Mesenchymal stem cell (in vitro differentiated cells and primary cell): ENCODE measurements around the gene FOXJ3.
A peak's percentile ranks its signal among the peaks of the same experiment; 100 is the strongest.

Source experiments
- DNase-seq: peaks from one replicate; pipeline ENCODE4 v3.0.0-alpha.2; 2013
- H2AFZ ChIP-seq: one replicate; pipeline ENCODE4 v1.6.1; 2013; ENCODE audit warnings: low read depth, mild to moderate bottlenecking, control low read depth, inconsistent platforms, low read length, moderate library complexity
- H2AK5ac ChIP-seq: 2 replicates; pipeline ENCODE4 v1.6.1; 2013; ENCODE audit warnings: low read length, moderate library complexity, mild to moderate bottlenecking, inconsistent platforms; ENCODE audit not compliant: severe bottlenecking
- H2BK120ac ChIP-seq: one replicate; pipeline ENCODE4 v1.6.1; 2013; ENCODE audit warnings: low read depth, mild to moderate bottlenecking, inconsistent platforms, low read length, moderate library complexity
- H2BK12ac ChIP-seq, 2 experiments: one replicate each; pipeline ENCODE4 v1.6.1; 2013; ENCODE audit warnings: inconsistent platforms in 2 of 2, low read length in 2 of 2, mild to moderate bottlenecking in 2 of 2, moderate library complexity in 2 of 2, control low read depth in 1 of 2
- H2BK15ac ChIP-seq: one replicate; pipeline ENCODE4 v1.6.1; 2013; ENCODE audit warnings: mild to moderate bottlenecking, low read depth, inconsistent platforms; ENCODE audit not compliant: poor library complexity, severe bottlenecking
- H2BK5ac ChIP-seq: 2 replicates; pipeline ENCODE4 v1.6.1; 2013; ENCODE audit warnings: low read depth, mild to moderate bottlenecking, low read length, control low read depth, inconsistent platforms; ENCODE audit not compliant: poor library complexity, severe bottlenecking
- H3K14ac ChIP-seq, 2 experiments: one replicate each; pipeline ENCODE4 v1.6.1; 2013; ENCODE audit warnings: inconsistent platforms in 2 of 2, low read length in 2 of 2, control low read depth in 1 of 2, mild to moderate bottlenecking in 1 of 2, moderate library complexity in 1 of 2
- H3K18ac ChIP-seq, 2 experiments: one replicate each; pipeline ENCODE4 v1.6.1; 2013; ENCODE audit warnings: inconsistent platforms in 2 of 2, low read length in 2 of 2, control low read depth in 1 of 2, low read depth in 1 of 2, mild to moderate bottlenecking in 1 of 2
- H3K23ac ChIP-seq, 2 experiments: one replicate each; pipeline ENCODE4 v1.6.1; 2013; ENCODE audit warnings: inconsistent platforms in 2 of 2, low read length in 2 of 2, mild to moderate bottlenecking in 2 of 2, moderate library complexity in 2 of 2, control low read depth in 1 of 2
- H3K27ac ChIP-seq: 2 replicates; pipeline ENCODE4 v1.5.1; 2013; ENCODE audit warnings: mild to moderate bottlenecking, moderate library complexity, low read length, control low read depth, inconsistent platforms; ENCODE audit not compliant: poor library complexity, severe bottlenecking
- H3K27me3 ChIP-seq, 2 experiments: 2 replicates each; pipeline versions ENCODE4 v1.6.1 to v1.7.0; 2013; ENCODE audit warnings: low read length in 2 of 2, mild to moderate bottlenecking in 2 of 2, moderate library complexity in 2 of 2, control low read depth in 1 of 2, inconsistent platforms in 1 of 2; ENCODE audit not compliant: control insufficient read depth in 1 of 2, insufficient read depth in 1 of 2
- H3K36me3 ChIP-seq, 2 experiments: 2 replicates each; pipeline versions ENCODE4 v1.6.1 to v1.7.0; 2013; ENCODE audit warnings: low read length in 2 of 2, control low read depth in 1 of 2, inconsistent platforms in 1 of 2, low read depth in 1 of 2, mild to moderate bottlenecking in 1 of 2; ENCODE audit not compliant: insufficient read depth in 2 of 2, control insufficient read depth in 1 of 2
- H3K4ac ChIP-seq, 2 experiments: one replicate each; pipeline ENCODE4 v1.6.1; 2013; ENCODE audit warnings: inconsistent platforms in 2 of 2, low read length in 2 of 2, mild to moderate bottlenecking in 2 of 2, moderate library complexity in 2 of 2, control low read depth in 1 of 2, low read depth in 1 of 2
- H3K4me1 ChIP-seq: 2 replicates; pipeline ENCODE4 v1.6.1; 2013; ENCODE audit warnings: low read depth, low read length, control low read depth; ENCODE audit not compliant: control insufficient read depth, insufficient read depth
- H3K4me2 ChIP-seq: 2 replicates; pipeline ENCODE4 v1.6.1; 2013; ENCODE audit warnings: low read length, mild to moderate bottlenecking, inconsistent platforms; ENCODE audit not compliant: poor library complexity, severe bottlenecking
- H3K4me3 ChIP-seq, 2 experiments: 2 replicates each; pipeline versions ENCODE4 v1.5.1 to v1.7.0; 2013; ENCODE audit warnings: low read length in 2 of 2, mild to moderate bottlenecking in 2 of 2, control low read depth in 1 of 2, low read depth in 1 of 2; ENCODE audit not compliant: insufficient read depth in 1 of 2
- H3K79me1 ChIP-seq: replicated peaks from 2 replicates; pipeline ENCODE4 v1.6.1; 2013; ENCODE audit warnings: mild to moderate bottlenecking, control low read depth, low read length, inconsistent platforms; ENCODE audit not compliant: poor library complexity, severe bottlenecking
- H3K9ac ChIP-seq: 2 replicates; pipeline ENCODE4 v1.7.0; 2013; ENCODE audit warnings: mild to moderate bottlenecking, low read length, moderate library complexity
- H3K9me3 ChIP-seq: 2 replicates; pipeline ENCODE4 v1.7.0; 2013; ENCODE audit warnings: mild to moderate bottlenecking, low read length; ENCODE audit not compliant: control insufficient read depth
- H4K8ac ChIP-seq: one replicate; pipeline ENCODE4 v1.6.1; 2013; ENCODE audit warnings: inconsistent platforms, mild to moderate bottlenecking, low read length, moderate library complexity
- H4K91ac ChIP-seq: one replicate; pipeline ENCODE4 v1.6.1; 2013; ENCODE audit warnings: mild to moderate bottlenecking, low read length, inconsistent platforms
- WGBS: methylation state at CpG from one replicate; pipeline ENCODE4 v1.1.7; 2013; ENCODE audit warnings: mixed read lengths; 5-methylcytosine and 5-hydroxymethylcytosine counted together

The FOXJ3 gene

DNA sequence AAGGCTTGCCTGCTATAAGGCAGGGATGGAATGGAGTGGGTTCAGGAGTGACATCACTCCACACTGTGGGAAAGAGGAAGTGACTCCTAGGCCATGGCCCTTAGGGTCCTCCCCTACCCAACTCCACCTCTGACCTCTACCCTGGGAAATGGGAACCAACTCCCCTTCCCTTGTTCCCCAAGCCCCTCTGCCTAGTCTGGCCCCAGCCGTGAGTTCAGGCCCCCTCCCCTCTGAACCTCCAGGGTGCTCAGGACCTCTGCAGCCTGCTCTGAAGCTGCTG lies 166.7 kb downstream of the FOXJ3 start:
- WGBS = 62% methylated on average over 1 of the region's 1 CpG
- Histone ChIP-seq H4K91ac (no peak overlapping the region), H3K27me3 (peaks cover 5 to 21% of the 10 kb centered on the region in 2 experiments), H3K9me3 (no peaks in the 10 kb centered on the region), H2AK5ac (no peak overlapping the region), H3K14ac (no peak overlapping the region), H3K4me1 (peaks cover 20% of the 10 kb centered on the region), H3K4me2 (no peak overlapping the region), H3K36me3 (peaks cover 0 to 10% of the 10 kb centered on the region in 2 experiments), H3K9ac (no peak overlapping the region), H3K18ac (no peak overlapping the region), H2BK12ac (no peak overlapping the region), H3K27ac (no peak overlapping the region), H2AFZ (no peak overlapping the region), H3K23ac (no peak overlapping the region), H3K4ac (no peak overlapping the region), H3K79me1 (no peaks in the 10 kb centered on the region), H4K8ac (no peak overlapping the region), H3K4me3 (no peak overlapping the region), H2BK120ac (no peak overlapping the region), H2BK15ac (no peak overlapping the region), H2BK5ac (no peak overlapping the region)
- DNase-seq = no peak

DNA sequence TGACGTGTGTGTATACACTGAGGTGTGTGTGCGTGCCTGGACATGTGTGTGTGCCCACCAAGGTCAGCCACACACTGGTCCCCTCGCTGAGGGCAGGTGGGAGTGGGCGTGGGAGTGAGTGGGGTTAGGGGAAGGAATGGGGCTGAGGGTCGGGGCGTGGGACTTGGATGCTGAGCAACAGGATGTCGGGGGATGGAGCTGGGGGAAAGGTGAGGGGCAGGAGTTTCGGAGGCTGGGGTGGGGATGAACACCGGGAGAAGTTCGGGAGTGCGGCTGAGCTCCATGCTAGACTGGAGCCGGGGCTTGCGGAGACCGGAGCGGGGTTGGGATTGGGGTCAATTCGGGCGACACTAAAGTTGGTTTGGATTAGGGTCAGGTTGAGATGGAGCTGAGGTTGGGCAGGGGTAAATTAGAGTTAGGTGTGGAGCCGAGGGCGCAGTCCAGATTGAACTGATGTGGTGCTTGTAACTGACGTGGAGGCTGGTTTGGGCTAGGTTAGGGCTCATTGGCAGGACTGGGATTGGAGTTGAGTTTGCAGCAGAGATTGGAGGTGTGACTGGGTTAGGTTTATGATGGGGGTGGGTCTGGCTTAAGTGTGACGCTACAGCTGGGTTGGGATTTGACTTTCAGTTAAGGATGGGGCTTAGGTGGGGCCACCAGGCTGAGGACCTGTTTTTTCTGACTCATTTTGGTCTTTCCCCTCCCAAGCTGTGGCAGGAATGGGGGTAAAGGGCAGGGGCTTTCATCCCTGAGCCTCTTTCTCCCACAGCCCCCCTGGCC lies 167.2 kb downstream of the FOXJ3 start:
- H4K8ac ChIP-seq = no peak overlapping the region
- no peak overlapping the region for H2BK15ac ChIP-seq

DNA sequence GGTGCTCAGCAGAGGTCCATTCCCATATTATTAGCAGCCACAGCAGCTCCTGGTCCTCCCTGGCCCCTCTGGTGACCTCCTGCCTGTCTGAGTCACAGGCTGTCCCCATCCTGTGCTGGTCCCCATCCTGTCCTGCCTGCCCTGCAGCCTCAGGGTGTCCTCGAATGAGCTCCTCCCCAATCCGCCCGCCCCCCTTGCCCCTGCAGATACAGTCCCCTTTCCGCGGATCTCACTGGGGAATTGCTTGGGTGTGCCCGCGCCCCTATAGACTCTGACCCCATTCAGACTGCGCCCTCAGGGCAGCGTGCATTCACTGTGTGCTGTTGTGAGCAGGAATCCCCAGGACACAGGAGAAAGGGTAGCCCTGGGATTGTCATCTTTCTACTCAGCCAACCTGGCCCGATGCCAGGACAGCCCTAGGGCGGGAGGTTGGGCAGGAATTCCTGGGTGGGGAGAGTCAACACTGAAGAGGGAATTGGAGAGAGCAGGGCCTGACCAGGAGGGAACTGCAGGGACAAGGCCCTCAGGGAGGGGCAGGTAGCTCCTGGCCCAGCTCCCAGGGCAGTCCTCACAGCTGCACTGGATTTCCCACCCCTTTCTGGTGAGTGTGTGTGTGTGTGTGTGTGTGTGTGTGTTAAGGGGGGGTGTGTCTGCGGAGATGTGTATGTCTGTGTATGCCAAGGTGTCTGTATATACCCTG lies 169.4 kb downstream of the FOXJ3 start:
- H3K4me3 ChIP-seq = no peak overlapping the region
- peaks cover 11% of the 10 kb centered on the region for H3K9me3 ChIP-seq
- no peak overlapping the region for H4K91ac ChIP-seq
- peaks cover 2 to 31% of the 10 kb centered on the region in 2 experiments for H3K27me3 ChIP-seq
- H3K4ac ChIP-seq = no peak overlapping the region
- H3K18ac ChIP-seq = no peak overlapping the region
- H2BK15ac ChIP-seq = no peak overlapping the region
- 58% methylated on average over 12 of the region's 12 CpGs for WGBS
- no peak overlapping the region for H3K27ac ChIP-seq
- H3K14ac ChIP-seq = no peak overlapping the region
- H3K36me3 ChIP-seq = no peaks in the 10 kb centered on the region
- H2BK5ac ChIP-seq = no peak overlapping the region
- H2BK12ac ChIP-seq = no peak overlapping the region
- H3K79me1 ChIP-seq = no peaks in the 10 kb centered on the region
- no peak overlapping the region for H2BK120ac ChIP-seq
- H3K4me1 ChIP-seq = peaks cover 13% of the 10 kb centered on the region
- H2AK5ac ChIP-seq = no peak overlapping the region
- DNase-seq = peak; percentile 18
- no peak overlapping the region for H2AFZ ChIP-seq
- no peak overlapping the region for H3K9ac ChIP-seq
- H4K8ac ChIP-seq = no peak overlapping the region
- H3K4me2 ChIP-seq = no peak overlapping the region
- H3K23ac ChIP-seq = no peak overlapping the region

More for the DNA sequence above, 167.2 kb downstream of the FOXJ3 start:
- H3K4me3 ChIP-seq = no peak overlapping the region
- DNase-seq = no peak
- no peak overlapping the region for H2AK5ac ChIP-seq
- H2BK5ac ChIP-seq = no peak overlapping the region
- H3K4me2 ChIP-seq = no peak overlapping the region
- no peak overlapping the region for H3K23ac ChIP-seq
- H3K36me3 ChIP-seq = peaks cover 0 to 7% of the 10 kb centered on the region in 2 experiments
- 90% methylated on average over 21 of the region's 21 CpGs for WGBS
- H3K4me1 ChIP-seq = peaks cover 18% of the 10 kb centered on the region
- no peaks in the 10 kb centered on the region for H3K9me3 ChIP-seq
- H2AFZ ChIP-seq = no peak overlapping the region
- no peak overlapping the region for H3K4ac ChIP-seq
- peaks cover 5 to 26% of the 10 kb centered on the region in 2 experiments for H3K27me3 ChIP-seq
- no peak overlapping the region for H3K14ac ChIP-seq
- H2BK120ac ChIP-seq = no peak overlapping the region
- H3K27ac ChIP-seq = no peak overlapping the region
- H2BK12ac ChIP-seq = no peak overlapping the region
- no peak overlapping the region for H3K18ac ChIP-seq
- no peaks in the 10 kb centered on the region for H3K79me1 ChIP-seq
- no peak overlapping the region for H3K9ac ChIP-seq
- H4K91ac ChIP-seq = no peak overlapping the region

DNA sequence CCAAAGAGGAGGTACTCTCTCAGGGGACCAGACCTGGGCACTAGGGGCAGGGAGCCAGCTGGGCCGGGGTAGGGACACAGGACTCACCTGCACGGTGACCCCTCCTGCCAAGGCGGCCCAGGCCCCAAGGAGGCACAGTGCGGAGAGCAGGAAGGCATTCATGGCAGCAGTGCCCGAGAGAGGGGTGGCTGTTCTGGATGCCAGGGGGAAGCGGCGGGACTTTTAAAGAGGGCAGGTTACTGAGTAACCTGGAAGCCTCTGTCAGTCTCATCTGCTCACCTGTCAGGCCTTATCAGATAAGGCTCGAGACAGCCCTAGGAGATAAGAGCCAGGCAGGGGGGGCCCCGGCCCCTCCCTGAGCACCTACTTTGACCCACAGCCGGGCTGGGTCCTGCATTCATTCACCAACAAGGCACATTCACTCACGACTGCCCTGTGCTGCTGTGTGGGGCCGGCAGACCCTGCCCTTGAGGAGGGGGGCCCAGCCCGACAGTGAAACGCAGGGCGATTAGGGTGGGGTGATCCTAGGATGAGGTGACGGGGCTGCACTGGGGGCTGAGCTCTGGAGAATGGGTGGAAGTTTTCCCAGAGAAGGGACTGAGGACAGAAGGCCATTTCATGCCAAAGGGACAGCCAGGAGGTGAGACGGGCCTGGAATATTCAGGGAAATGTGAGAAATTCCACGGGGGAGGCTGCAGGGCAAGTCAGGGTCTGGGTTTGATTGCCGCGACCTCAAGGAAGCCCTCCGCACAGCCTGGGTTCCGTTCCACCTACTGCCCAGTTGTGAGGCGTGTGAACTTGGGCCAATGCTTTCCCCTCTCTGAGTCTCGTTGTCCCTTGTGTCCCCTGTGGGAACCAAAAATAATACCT lies 170.2 kb downstream of the FOXJ3 start, which contains the start of gene GUCA2A:
GUCA2A (minus strand) TSS at position 195 of the 870 bp plus-strand sequence; CDS start at position 162, 33 bp downstream.
- Histone ChIP-seq H3K27me3 (peaks cover 0 to 26% of the 10 kb centered on the region in 2 experiments), H3K18ac (no peak within 1 kb of the TSS), H3K4ac (no peak within 1 kb of the TSS), H3K14ac (no peak within 1 kb of the TSS), H2AFZ (no peak within 1 kb of the TSS), H3K23ac (no peak within 1 kb of the TSS), H3K36me3 (no peaks in the 10 kb centered on the region), H4K91ac (no peak within 1 kb of the TSS), H3K79me1 (no peaks in the 10 kb centered on the region), H3K27ac (no peak within 1 kb of the TSS), H3K9me3 (peaks cover 20% of the 10 kb centered on the region), H2BK5ac (no peak within 1 kb of the TSS), H2BK12ac (no peak within 1 kb of the TSS), H3K4me2 (no peak within 1 kb of the TSS), H3K4me1 (peaks cover 13% of the 10 kb centered on the region), H4K8ac (no peak within 1 kb of the TSS), H2BK120ac (no peak within 1 kb of the TSS), H2AK5ac (no peak within 1 kb of the TSS), H2BK15ac (no peak within 1 kb of the TSS), H3K9ac (no peak within 1 kb of the TSS), H3K4me3 (no peak within 1 kb of the TSS)
- DNase-seq = no peak
- 81% methylated on average over 23 of the region's 24 CpGs for WGBS
